Panc1 (cell line): ENCODE measurements around the gene NUDT16L1. TPM values are rescaled to one million over a fixed set of nuclear protein-coding genes. Genes with fewer than 3 reads are reported as not detected.

Source experiments
- ATAC-seq: fragments of 200-7000 bp; cut with Tn5 transposase; 2 replicates; pipeline ENCODE4 v1.9.1; 2020; ENCODE audit warnings: mild to moderate bottlenecking, moderate library complexity
- BruUV-seq: library from RNA; stranded (reverse); fragments of 400-500 nt; replicated peaks from 2 replicates; lab custom pipeline; 2021; lab: Mats Ljungman, UMichigan
- CTCF ChIA-PET: fragments of 300-600 bp; sonication (Branson Sonifier 250); formaldehyde crosslinking; loops from one replicate; lab custom pipeline; 2022; ENCODE audit warnings: antibody characterized with exemption; lab: Charles Lee
- POLR2A ChIA-PET: fragments of 300-600 bp; sonication (Branson Sonifier 250); formaldehyde crosslinking; loops from one replicate; lab custom pipeline; 2022; ENCODE audit warnings: antibody characterized with exemption; lab: Charles Lee
- DNase-seq: peaks from one replicate; pipeline ENCODE4 v3.0.0-alpha.2; 2010; ENCODE audit warnings: low read depth, low spot score
- H3K27ac ChIP-seq: 2 replicates; pipeline ENCODE4 v1.5.1; 2011; ENCODE audit warnings: mild to moderate bottlenecking, low read length, inconsistent platforms
- H3K27me3 ChIP-seq: fragments of 200-500 bp; sonication (Bioruptor generic); 2 replicates; pipeline ENCODE4 v1.6.0; 2014; ENCODE audit warnings: low read length, inconsistent platforms; ENCODE audit not compliant: control insufficient read depth, insufficient read depth
- H3K36me3 ChIP-seq: fragments of 200-500 bp; sonication (Bioruptor generic); 2 replicates; pipeline ENCODE4 v1.5.1; 2014; ENCODE audit warnings: inconsistent platforms, mild to moderate bottlenecking, low read length, moderate library complexity; ENCODE audit not compliant: control insufficient read depth, insufficient read depth
- H3K4me1 ChIP-seq: 2 replicates; pipeline ENCODE4 v1.5.1; 2011; ENCODE audit warnings: inconsistent platforms, mild to moderate bottlenecking, low read length, moderate library complexity; ENCODE audit not compliant: control insufficient read depth, insufficient read depth
- H3K4me3 ChIP-seq, 2 experiments: 2 replicates each; pipeline ENCODE4 v1.5.1; 2011 to 2012; ENCODE audit warnings: low read depth in 2 of 2, low read length in 2 of 2, mild to moderate bottlenecking in 2 of 2, inconsistent platforms in 1 of 2, moderate library complexity in 1 of 2
- H3K9me3 ChIP-seq: fragments of 200-500 bp; sonication (Bioruptor generic); 2 replicates; pipeline ENCODE4 v1.5.1; 2014; ENCODE audit warnings: low read depth, mild to moderate bottlenecking, inconsistent platforms, low read length, moderate library complexity; ENCODE audit not compliant: control insufficient read depth, insufficient read depth
- CTCF ChIP-seq: fragments of 450-650 bp; IDR thresholded peaks from 2 replicates; pipeline ENCODE4 v1.5.1; 2017; ENCODE audit warnings: mild to moderate bottlenecking
- POLR2AphosphoS5 ChIP-seq: IDR thresholded peaks from 2 replicates; pipeline ENCODE4 v1.6.1; 2012; ENCODE audit warnings: mild to moderate bottlenecking, low read depth, low read length, moderate library complexity
- REST ChIP-seq, 2 experiments: IDR thresholded peaks; 2 replicates each; pipeline ENCODE4 v1.6.1; 2011 to 2012; ENCODE audit warnings: low read depth in 2 of 2, control low read depth in 1 of 2, low read length in 1 of 2, mild to moderate bottlenecking in 1 of 2, moderate library complexity in 1 of 2; ENCODE audit not compliant: insufficient read depth in 1 of 2
- SIN3A ChIP-seq: IDR thresholded peaks from 2 replicates; pipeline ENCODE4 v1.6.1; 2012; ENCODE audit warnings: low read depth, mild to moderate bottlenecking, low read length, moderate library complexity, borderline replicate concordance; ENCODE audit not compliant: insufficient read depth
- TCF7L2 ChIP-seq: IDR thresholded peaks from 2 replicates; pipeline ENCODE4 v1.6.1; 2011; ENCODE audit warnings: mild to moderate bottlenecking, low read depth, low read length, inconsistent platforms
- in situ Hi-C: cut with HindIII; loops from 2 replicates; pipeline ENCODE4 v1.10.0; 2016; ENCODE audit warnings: low sequenced_read_pairs, low pct_unique_long_range_greater_than_20kb
- intact Hi-C: fragments of 100-400 bp; cut with micrococcal nuclease; formaldehyde crosslinking; loops from one replicate; pipeline ENCODE4 v1.10.0; 2022; ENCODE audit not compliant: unreplicated experiment
- total RNA-seq: library from RNA; stranded (reverse); gene quantifications from one replicate; pipeline ENCODE4 v1.2.1, GENCODE V29; 2021; ENCODE audit not compliant: unreplicated experiment

The NUDT16L1 gene
- total RNA-seq, 1 experiment from 2014 or later: 42.9 TPM

- no peaks in the 10 kb centered on the region for H3K9me3 ChIP-seq
- TF ChIP-seq POLR2AphosphoS5: no peak
- in situ Hi-C loops: no loop called here
- no peak overlapping the region for H3K4me3 ChIP-seq
- H3K27me3 ChIP-seq: no peaks in the 10 kb centered on the region
- POLR2A ChIA-PET: no interaction called here
- intact Hi-C loops: no loop called here
- no TSS peak for BruUV-seq
- DNase-seq (no peak), ATAC-seq (no peak)
- no peaks in the 10 kb centered on the region for H3K4me1 ChIP-seq
- no peaks in the 10 kb centered on the region; the same call in 1 of the 2 replicates for H3K36me3 ChIP-seq
- no peak overlapping the region for H3K27ac ChIP-seq
- CTCF ChIA-PET: no interaction called here
These were observed 37.6 kb upstream of the NUDT16L1 start for GRCh38 chr16:4655801-4656200.

GRCh38 chr16:4656221-4656620 is 37.1 kb upstream of the NUDT16L1 start:
- ChIA-PET CTCF (no interaction called here), POLR2A (no interaction called here)
- in situ Hi-C loops: no loop called here
- Histone ChIP-seq H3K27ac (no peak overlapping the region), H3K27me3 (no peaks in the 10 kb centered on the region), H3K9me3 (no peaks in the 10 kb centered on the region), H3K4me3 (no peak overlapping the region), H3K4me1 (no peaks in the 10 kb centered on the region), H3K36me3 (no peaks in the 10 kb centered on the region; the same call in 1 of the 2 replicates)
- ATAC-seq: no peak
- TF ChIP-seq SIN3A: no peak
- TF ChIP-seq TCF7L2: no peak
- TF ChIP-seq POLR2AphosphoS5: no peak
- TF ChIP-seq CTCF: no peak
- TF ChIP-seq REST (IDR thresholded peaks at IDR 0.05; ENCODE audit: insufficient read depth in 1 of 2, low read depth in 2 of 2, low read length in 1 of 2): no peak
- intact Hi-C loops: no loop called here
- BruUV-seq: no TSS peak
- DNase-seq: no peak

GRCh38 chr16:4656695-4657686 is 36.4 kb upstream of the NUDT16L1 start:
- Histone ChIP-seq H3K27ac (no peak overlapping the region), H3K4me3 (no peak overlapping the region), H3K27me3 (no peaks in the 10 kb centered on the region), H3K4me1 (no peaks in the 10 kb centered on the region), H3K36me3 (no peaks in the 10 kb centered on the region; the same call in 1 of the 2 replicates), H3K9me3 (no peaks in the 10 kb centered on the region)
- no TSS peak for BruUV-seq
- intact Hi-C loops (no loop called here), in situ Hi-C loops (no loop called here)
- ATAC-seq: no peak
- DNase-seq: no peak
- ChIA-PET POLR2A (no interaction called here), CTCF (interaction anchor here (0.6 kb wide), 1 partner anchor 362 kb away, joined by 3 read pairs; no protein-coding TSS in a partner anchor)
- TF ChIP-seq SIN3A: no peak
- TF ChIP-seq CTCF: no peak
- no peak for TF ChIP-seq POLR2AphosphoS5
- TF ChIP-seq TCF7L2: no peak
- TF ChIP-seq REST (IDR thresholded peaks at IDR 0.05; ENCODE audit: insufficient read depth in 1 of 2, low read depth in 2 of 2, low read length in 1 of 2): no peak
